Osteoblast (primary cell): Measurements from ENCODE around the gene BLID. TPM values are rescaled to one million over a fixed set of nuclear protein-coding genes. Genes with fewer than 3 reads are reported as not detected.

ENCODE experiments used
- DNase-seq: peaks from one replicate; pipeline ENCODE4 v3.0.0; 2011; ENCODE audit warnings: low spot score, mixed read lengths; ENCODE audit not compliant: insufficient read length; ENCODE audit errors: missing footprints
- H2AFZ ChIP-seq: 2 replicates; pipeline ENCODE4 v1.6.0; 2011; ENCODE audit warnings: mild to moderate bottlenecking, low read length
- H3K27ac ChIP-seq: 2 replicates; pipeline ENCODE4 v1.5.1; 2011; ENCODE audit warnings: mild to moderate bottlenecking, low read depth, low read length, moderate library complexity
- H3K27me3 ChIP-seq: 2 replicates; pipeline ENCODE4 v1.6.0; 2012; ENCODE audit warnings: mild to moderate bottlenecking, control low read depth, inconsistent platforms, low read length, moderate library complexity; ENCODE audit not compliant: insufficient read depth
- H3K36me3 ChIP-seq: 2 replicates; pipeline ENCODE4 v1.5.1; 2011; ENCODE audit warnings: mild to moderate bottlenecking, low read length, control low read depth, moderate library complexity; ENCODE audit not compliant: insufficient read depth
- H3K4me1 ChIP-seq: 2 replicates; pipeline ENCODE4 v1.5.1; 2011; ENCODE audit warnings: mild to moderate bottlenecking, low read length, control low read depth, moderate library complexity; ENCODE audit not compliant: insufficient read depth
- H3K4me2 ChIP-seq: 2 replicates; pipeline ENCODE4 v1.6.0; 2011; ENCODE audit warnings: mild to moderate bottlenecking, low read length; ENCODE audit not compliant: insufficient read depth
- H3K4me3 ChIP-seq: fragments of 200-600 bp; sonication (generic); 3 replicates; pipeline ENCODE4 v1.5.1; 2012; ENCODE audit warnings: mild to moderate bottlenecking, low read length, inconsistent platforms; ENCODE audit not compliant: insufficient read depth
- H3K79me2 ChIP-seq: 2 replicates; pipeline ENCODE4 v1.6.0; 2012; ENCODE audit warnings: mild to moderate bottlenecking, low read length, control low read depth, inconsistent platforms; ENCODE audit not compliant: insufficient read depth
- H3K9me3 ChIP-seq: 2 replicates; pipeline ENCODE4 v1.5.1; 2011; ENCODE audit warnings: low read depth, low read length, control low read depth
- H4K20me1 ChIP-seq: 2 replicates; pipeline ENCODE4 v1.6.0; 2012; ENCODE audit warnings: mild to moderate bottlenecking, low read length, control low read depth; ENCODE audit not compliant: insufficient read depth
- total RNA-seq: library from RNA; depleted of rRNA; stranded (reverse); fragments of >200 nt; gene quantifications from 2 replicates; pipeline ENCODE4 v1.2.3, GENCODE V29; 2012
- TF ChIP-seq, protein P1 (sequence below): IDR thresholded peaks from 2 replicates; pipeline ENCODE4 v1.5.1; 2011; ENCODE audit warnings: mild to moderate bottlenecking, low read depth, low read length, moderate library complexity; ENCODE audit errors: extremely low read depth

The BLID gene
- total RNA-seq, 1 donor: 18.1 TPM

DNA sequence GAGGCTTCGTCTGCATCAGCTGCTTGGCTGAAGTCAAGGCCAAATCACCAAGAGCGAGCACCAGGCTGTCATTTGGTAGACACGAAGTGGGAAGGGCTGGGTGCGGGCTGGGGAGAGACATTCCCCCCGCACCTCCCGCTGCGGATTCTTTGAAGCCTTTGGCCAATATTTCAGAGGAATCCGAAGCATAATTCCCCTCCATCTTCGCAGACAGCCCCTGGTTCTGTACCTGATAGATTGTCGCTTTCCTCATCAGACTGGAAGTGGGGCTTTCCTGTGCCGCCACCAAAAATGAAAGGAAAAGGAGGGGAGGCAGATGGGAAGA, 15.3 kb downstream of the BLID start:
- TF ChIP-seq, protein P1, sequence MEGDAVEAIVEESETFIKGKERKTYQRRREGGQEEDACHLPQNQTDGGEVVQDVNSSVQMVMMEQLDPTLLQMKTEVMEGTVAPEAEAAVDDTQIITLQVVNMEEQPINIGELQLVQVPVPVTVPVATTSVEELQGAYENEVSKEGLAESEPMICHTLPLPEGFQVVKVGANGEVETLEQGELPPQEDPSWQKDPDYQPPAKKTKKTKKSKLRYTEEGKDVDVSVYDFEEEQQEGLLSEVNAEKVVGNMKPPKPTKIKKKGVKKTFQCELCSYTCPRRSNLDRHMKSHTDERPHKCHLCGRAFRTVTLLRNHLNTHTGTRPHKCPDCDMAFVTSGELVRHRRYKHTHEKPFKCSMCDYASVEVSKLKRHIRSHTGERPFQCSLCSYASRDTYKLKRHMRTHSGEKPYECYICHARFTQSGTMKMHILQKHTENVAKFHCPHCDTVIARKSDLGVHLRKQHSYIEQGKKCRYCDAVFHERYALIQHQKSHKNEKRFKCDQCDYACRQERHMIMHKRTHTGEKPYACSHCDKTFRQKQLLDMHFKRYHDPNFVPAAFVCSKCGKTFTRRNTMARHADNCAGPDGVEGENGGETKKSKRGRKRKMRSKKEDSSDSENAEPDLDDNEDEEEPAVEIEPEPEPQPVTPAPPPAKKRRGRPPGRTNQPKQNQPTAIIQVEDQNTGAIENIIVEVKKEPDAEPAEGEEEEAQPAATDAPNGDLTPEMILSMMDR: no peak
- Histone ChIP-seq H3K4me3 (peak overlapping the region; percentile 86), H3K4me2 (peak overlapping the region; percentile 78), H2AFZ (no peak overlapping the region), H3K4me1 (peaks cover 64% of the 10 kb centered on the region), H3K9me3 (no peaks in the 10 kb centered on the region), H3K27ac (peak overlapping the region; percentile 70), H3K27me3 (no peaks in the 10 kb centered on the region), H4K20me1 (peaks cover 52% of the 10 kb centered on the region), H3K36me3 (peaks cover 71% of the 10 kb centered on the region), H3K79me2 (peaks cover 99% of the 10 kb centered on the region)
- no peak for DNase-seq

DNA sequence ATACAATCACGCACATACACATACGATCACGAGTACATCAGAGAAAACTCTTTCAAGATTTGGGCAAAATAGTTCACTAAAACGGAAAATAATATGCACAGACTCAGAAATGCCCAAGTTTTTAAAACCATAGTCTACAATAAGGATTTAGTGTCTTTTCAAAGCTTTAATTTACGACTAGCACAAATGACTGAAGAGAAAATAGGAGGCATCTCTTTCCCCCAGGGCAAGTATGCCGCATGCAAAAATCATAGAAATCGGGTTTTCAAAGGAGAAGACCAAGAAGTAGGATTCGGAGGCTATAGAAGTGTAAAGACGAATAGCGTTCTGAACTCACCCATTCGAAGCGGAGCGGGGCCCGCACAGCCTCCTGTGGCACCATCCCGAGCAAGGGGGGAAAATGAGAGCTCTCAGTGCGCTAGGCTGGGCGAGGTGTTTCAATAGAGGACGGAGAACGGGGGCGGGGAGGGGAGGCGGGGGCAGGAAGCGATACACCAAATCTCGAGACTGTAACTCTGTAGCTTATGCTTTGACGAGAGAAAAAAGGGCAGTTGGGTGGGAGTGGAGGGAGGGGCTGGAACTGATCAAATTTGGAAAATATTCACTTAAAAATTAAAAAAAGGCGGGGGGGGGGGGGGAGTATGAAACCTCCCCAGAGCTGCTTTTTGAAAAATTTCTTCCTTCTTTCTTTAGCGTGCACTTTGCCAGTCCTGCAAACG, 15.8 kb downstream of the BLID start:
- no peaks in the 10 kb centered on the region for H3K9me3 ChIP-seq
- H4K20me1 ChIP-seq: peaks cover 53% of the 10 kb centered on the region
- peak overlapping the region; percentile 78 for H3K4me2 ChIP-seq
- no peak overlapping the region for H2AFZ ChIP-seq
- H3K79me2 ChIP-seq: peaks cover 99% of the 10 kb centered on the region
- TF ChIP-seq, protein P1: no peak
- peak overlapping the region; percentile 86 for H3K4me3 ChIP-seq
- DNase-seq: no peak
- peaks cover 74% of the 10 kb centered on the region for H3K36me3 ChIP-seq
- no peaks in the 10 kb centered on the region for H3K27me3 ChIP-seq
- H3K27ac ChIP-seq: peak overlapping the region; percentile 70
- H3K4me1 ChIP-seq: peaks cover 64% of the 10 kb centered on the region

DNA sequence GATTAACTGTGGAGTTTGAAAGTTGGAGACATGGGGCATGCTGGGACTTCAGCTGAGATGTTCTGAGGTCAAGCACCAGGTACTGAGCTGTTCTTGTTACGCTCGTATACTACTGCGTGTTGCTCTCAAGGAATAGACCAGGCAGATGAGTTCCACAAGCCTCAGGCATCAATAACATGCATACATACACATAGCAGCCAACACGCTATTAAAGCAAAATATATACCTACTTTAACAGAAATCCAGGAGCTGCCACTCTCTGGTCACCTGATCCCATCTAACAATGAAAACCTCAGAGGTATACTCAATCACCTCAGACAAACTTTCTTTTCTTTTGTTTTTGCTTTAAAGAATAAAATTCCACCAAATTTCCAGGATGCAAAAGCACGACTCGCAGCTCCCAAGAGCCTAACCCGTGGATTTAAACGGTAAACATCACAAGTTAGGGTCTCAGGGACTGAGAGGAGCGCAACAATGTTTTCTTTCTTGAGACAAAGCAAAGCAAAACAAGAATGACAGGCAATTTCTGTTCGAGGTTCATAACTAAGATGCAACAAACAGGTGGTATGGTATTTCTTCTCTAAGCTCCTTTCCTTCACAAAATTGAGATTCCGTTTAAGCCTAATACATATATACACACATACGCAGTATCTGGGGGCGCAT, 16.5 kb downstream of the BLID start:
- no peak for DNase-seq
- peak overlapping the region; percentile 78 for H3K4me2 ChIP-seq
- H3K4me1 ChIP-seq: peaks cover 64% of the 10 kb centered on the region
- peaks cover 58% of the 10 kb centered on the region for H4K20me1 ChIP-seq
- peaks cover 75% of the 10 kb centered on the region for H3K36me3 ChIP-seq
- peaks cover 99% of the 10 kb centered on the region for H3K79me2 ChIP-seq
- H3K4me3 ChIP-seq: peak overlapping the region; percentile 86
- no peaks in the 10 kb centered on the region for H3K27me3 ChIP-seq
- H3K27ac ChIP-seq: peak overlapping the region; percentile 70
- H3K9me3 ChIP-seq: no peaks in the 10 kb centered on the region
- H2AFZ ChIP-seq: no peak overlapping the region
- TF ChIP-seq, protein P1: no peak

DNA sequence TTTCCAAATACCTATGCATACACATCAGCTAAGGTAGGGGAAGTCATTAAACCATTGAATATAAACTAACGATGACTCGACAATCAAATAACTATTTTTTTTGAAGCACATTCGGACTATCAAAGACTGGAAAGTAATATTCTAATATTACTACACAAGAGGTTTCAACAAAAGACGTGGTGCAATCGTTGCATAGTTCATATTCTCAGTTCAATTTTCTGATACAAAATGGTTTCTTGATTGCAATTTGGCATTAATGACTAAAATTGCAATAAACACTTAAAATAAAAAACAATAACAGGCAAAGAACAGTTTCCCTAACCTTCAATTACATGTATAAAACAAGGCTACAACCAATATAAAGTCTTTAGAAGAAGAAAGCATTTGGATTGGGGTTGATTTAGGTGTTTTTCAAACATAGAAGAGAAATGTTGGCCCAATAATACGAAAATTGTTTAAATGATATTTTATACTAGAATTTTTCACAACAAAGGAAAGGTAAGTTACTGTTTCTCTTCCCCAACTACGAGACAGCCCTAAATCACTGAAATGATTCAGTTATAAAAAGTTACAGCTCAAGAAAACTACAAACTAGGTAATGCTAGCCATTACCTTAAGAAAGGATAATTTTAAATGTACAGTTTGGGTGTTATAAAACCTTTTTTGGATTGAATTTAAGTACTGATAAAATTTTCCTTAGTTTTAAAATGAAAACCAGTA, 17.6 kb downstream of the BLID start:
- peaks cover 98% of the 10 kb centered on the region for H3K79me2 ChIP-seq
- DNase-seq: no peak
- H2AFZ ChIP-seq: no peak overlapping the region

More for the DNA sequence above, 17.6 kb downstream of the BLID start:
- H3K4me1 ChIP-seq: peaks cover 64% of the 10 kb centered on the region
- no peaks in the 10 kb centered on the region for H3K27me3 ChIP-seq
- TF ChIP-seq, protein P1: no peak
- H4K20me1 ChIP-seq: peaks cover 61% of the 10 kb centered on the region
- peak overlapping the region; percentile 78 for H3K4me2 ChIP-seq
- peaks cover 77% of the 10 kb centered on the region for H3K36me3 ChIP-seq
- H3K4me3 ChIP-seq: peak overlapping the region; percentile 86
- peak overlapping the region; percentile 70 for H3K27ac ChIP-seq
- no peaks in the 10 kb centered on the region for H3K9me3 ChIP-seq
